Neural cell (in vitro differentiated cells): ENCODE results near the gene SIGLEC10. TPM values are rescaled to one million over a fixed set of nuclear protein-coding genes. Genes with fewer than 3 reads are reported as not detected.

Experiments used
- H2AFZ ChIP-seq: fragments of 200-600, 300-800 bp; sonication (generic), shearing (Covaris generic); 2 replicates; pipeline ENCODE4 v1.6.0; 2014; ENCODE audit warnings: low read depth, mild to moderate bottlenecking, antibody characterized with exemption, low read length, moderate library complexity
- H3F3A ChIP-seq: fragments of 200-600 bp; shearing (Covaris generic); 2 replicates; pipeline ENCODE4 v1.6.1; 2016; ENCODE audit warnings: mild to moderate bottlenecking, moderate library complexity, mixed read lengths, antibody characterized with exemption, low read length; ENCODE audit not compliant: insufficient read depth, poor library complexity, severe bottlenecking
- H3K27ac ChIP-seq: fragments of 200-600, 300-800 bp; sonication (generic), shearing (Covaris generic); 2 replicates; pipeline ENCODE4 v1.5.1; 2014; ENCODE audit warnings: mild to moderate bottlenecking, low read length, moderate library complexity
- H3K27me3 ChIP-seq: fragments of 300-800, 200-600 bp; sonication (generic), shearing (Covaris generic); 2 replicates; pipeline ENCODE4 v1.6.0; 2014; ENCODE audit warnings: mild to moderate bottlenecking, low read depth, low read length, moderate library complexity; ENCODE audit not compliant: insufficient read depth
- H3K36me3 ChIP-seq: fragments of 300-800, 200-600 bp; sonication (generic), shearing (Covaris generic); 2 replicates; pipeline ENCODE4 v1.5.1; 2014; ENCODE audit warnings: mild to moderate bottlenecking, antibody characterized with exemption, low read length, moderate library complexity; ENCODE audit not compliant: insufficient read depth
- H3K4me2 ChIP-seq: fragments of 300-800, 200-600 bp; sonication (generic), shearing (Covaris generic); 2 replicates; pipeline ENCODE4 v1.6.0; 2014; ENCODE audit warnings: mild to moderate bottlenecking, low read length
- H3K4me3 ChIP-seq: fragments of 300-800, 200-600 bp; sonication (generic), shearing (Covaris generic); 2 replicates; pipeline ENCODE4 v1.5.1; 2014; ENCODE audit warnings: mild to moderate bottlenecking, low read length, moderate library complexity
- H3K79me2 ChIP-seq: fragments of 200-600 bp; shearing (Covaris generic); replicated peaks from 2 replicates; pipeline ENCODE4 v1.6.0; 2014; ENCODE audit warnings: mild to moderate bottlenecking, low read length, moderate library complexity; ENCODE audit not compliant: insufficient read depth
- H3K9ac ChIP-seq: fragments of 300-800, 200-600 bp; sonication (generic), shearing (Covaris generic); 2 replicates; pipeline ENCODE4 v1.6.1; 2016; ENCODE audit warnings: mild to moderate bottlenecking, low read length, mixed read lengths
- H3K9me2 ChIP-seq: fragments of 200-600 bp; shearing (Covaris generic); 2 replicates; pipeline ENCODE4 v1.6.1; 2016; ENCODE audit warnings: mild to moderate bottlenecking, low read length, mixed read lengths; ENCODE audit not compliant: insufficient read depth
- H3K9me3 ChIP-seq: fragments of 200-600, 300-800 bp; sonication (generic), shearing (Covaris generic); 2 replicates; pipeline ENCODE4 v1.6.1; 2016; ENCODE audit warnings: mild to moderate bottlenecking, mixed run types, low read length, moderate library complexity, mixed read lengths
- H4K20me1 ChIP-seq: fragments of 200-600 bp; shearing (Covaris generic); 2 replicates; pipeline ENCODE4 v1.6.1; 2016; ENCODE audit warnings: mild to moderate bottlenecking, mixed run types; ENCODE audit not compliant: insufficient read depth
- CTCF ChIP-seq: fragments of 450-650 bp; IDR thresholded peaks from 2 replicates; pipeline ENCODE4 v1.5.1; 2014; ENCODE audit warnings: antibody characterized with exemption, mild to moderate bottlenecking, moderate library complexity; ENCODE audit not compliant: poor library complexity, severe bottlenecking
- EP300 ChIP-seq: fragments of 450-650 bp; conservative IDR thresholded peaks from 2 replicates; pipeline ENCODE4 v1.6.1; 2014; ENCODE audit warnings: antibody characterized with exemption, mild to moderate bottlenecking, moderate library complexity; ENCODE audit not compliant: poor library complexity, severe bottlenecking
- EZH2 ChIP-seq: fragments of 200-600, 300-800 bp; shearing (Covaris generic), sonication (generic); IDR thresholded peaks from 2 replicates; pipeline ENCODE4 v1.6.1; 2014; ENCODE audit warnings: antibody characterized with exemption, low read length, borderline replicate concordance, mild to moderate bottlenecking; ENCODE audit not compliant: insufficient read depth, poor library complexity, severe bottlenecking
- MXI1 ChIP-seq: fragments of 450-650 bp; conservative IDR thresholded peaks from 2 replicates; pipeline ENCODE4 v1.6.1; 2014; ENCODE audit warnings: antibody characterized with exemption, mild to moderate bottlenecking; ENCODE audit not compliant: poor library complexity, severe bottlenecking
- POLR2AphosphoS5 ChIP-seq: IDR thresholded peaks from 2 replicates; pipeline ENCODE4 v1.6.1; 2012
- RAD21 ChIP-seq: fragments of 450-650 bp; conservative IDR thresholded peaks from 2 replicates; pipeline ENCODE4 v1.6.1; 2014; ENCODE audit warnings: antibody characterized with exemption, mild to moderate bottlenecking, moderate library complexity
- REST ChIP-seq: IDR thresholded peaks from 2 replicates; pipeline ENCODE4 v1.6.1; 2012; ENCODE audit warnings: borderline replicate concordance
- SMC3 ChIP-seq: fragments of 450-650 bp; conservative IDR thresholded peaks from 2 replicates; pipeline ENCODE4 v1.6.1; 2014; ENCODE audit warnings: antibody characterized with exemption, mild to moderate bottlenecking, moderate library complexity; ENCODE audit not compliant: poor library complexity
- TAF1 ChIP-seq: IDR thresholded peaks from 2 replicates; pipeline ENCODE4 v1.6.1; 2012; ENCODE audit warnings: low read depth
- polyA plus RNA-seq: library from polyadenylated mRNA; depleted of rRNA; stranded (reverse); fragments of >200 nt; gene quantifications from 2 replicates; pipeline ENCODE4 v1.2.3, GENCODE V29; 2014

SIGLEC10 gene
- polyA plus RNA-seq, 1 donor from 2014 or later, result not detected

DNA sequence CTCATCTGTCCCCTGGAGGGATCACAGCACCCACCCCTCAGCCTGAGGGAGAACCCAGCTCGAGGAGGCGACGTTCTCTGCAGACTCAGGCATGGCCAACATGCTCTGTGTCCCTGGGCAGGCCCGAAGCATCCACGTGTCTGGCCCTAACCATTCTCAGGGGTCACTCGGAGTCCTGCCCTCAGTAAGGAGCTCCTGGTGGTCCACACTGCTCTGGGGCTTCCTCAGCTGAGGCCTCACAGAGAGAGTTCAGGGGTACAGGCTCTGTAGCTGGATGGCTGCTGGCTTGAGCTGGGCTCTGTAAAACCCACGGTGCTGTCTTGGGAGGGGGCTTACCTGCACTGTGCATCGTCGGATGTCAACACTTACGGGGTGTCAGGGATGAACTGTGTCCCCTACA, 45.2 kb upstream of the SIGLEC10 start:
- no peak overlapping the region for H3K4me2 ChIP-seq
- H3F3A ChIP-seq, result no peaks in the 10 kb centered on the region
- H3K36me3 ChIP-seq, result no peaks in the 10 kb centered on the region
- no peaks in the 10 kb centered on the region for H3K9me3 ChIP-seq
- H3K4me3 ChIP-seq, result no peak overlapping the region
- H2AFZ ChIP-seq, result no peak overlapping the region
- no peak for TF ChIP-seq MXI1
- no peak for TF ChIP-seq SMC3
- no peaks in the 10 kb centered on the region for H3K9me2 ChIP-seq
- H3K27me3 ChIP-seq, result no peaks in the 10 kb centered on the region
- H4K20me1 ChIP-seq, result no peaks in the 10 kb centered on the region
- no peaks in the 10 kb centered on the region for H3K79me2 ChIP-seq
- H3K9ac ChIP-seq, result no peak overlapping the region
- H3K27ac ChIP-seq, result no peak overlapping the region

DNA sequence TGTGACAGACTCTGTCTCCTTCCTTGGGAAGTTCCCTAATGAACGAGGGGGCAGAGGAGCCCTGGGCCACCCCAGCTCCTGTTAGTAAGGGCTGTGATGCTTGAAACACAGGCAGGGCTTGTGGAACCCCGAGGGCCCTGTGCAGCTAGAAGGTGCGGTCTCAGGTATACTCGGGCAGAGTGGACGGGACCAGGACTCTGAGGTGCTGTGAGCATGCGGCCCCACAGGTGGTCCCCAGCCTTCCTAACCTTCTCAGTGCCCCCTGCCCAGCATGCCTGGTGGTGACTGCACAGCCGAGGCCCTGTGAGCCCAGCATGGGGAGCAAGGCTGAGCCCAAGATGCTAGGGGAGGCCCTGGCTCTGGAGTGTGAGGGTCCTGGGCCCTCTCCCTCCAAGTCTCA, 44.8 kb upstream of the SIGLEC10 start:
- Histone ChIP-seq H3K27me3 (no peaks in the 10 kb centered on the region), H3K4me3 (no peak overlapping the region), H3K9me3 (no peaks in the 10 kb centered on the region), H3K36me3 (no peaks in the 10 kb centered on the region), H3K27ac (no peak overlapping the region), H3F3A (no peaks in the 10 kb centered on the region), H3K9me2 (no peaks in the 10 kb centered on the region), H3K79me2 (no peaks in the 10 kb centered on the region), H4K20me1 (no peaks in the 10 kb centered on the region), H3K9ac (no peak overlapping the region), H2AFZ (no peak overlapping the region), H3K4me2 (no peak overlapping the region)
- no peak for TF ChIP-seq MXI1
- TF ChIP-seq EZH2, result no peak
- TF ChIP-seq CTCF, result no peak
- TF ChIP-seq RAD21, result no peak
- TF ChIP-seq SMC3, result no peak
- TF ChIP-seq TAF1, result no peak
- no peak for TF ChIP-seq POLR2AphosphoS5
- no peak for TF ChIP-seq REST
- no peak for TF ChIP-seq EP300

GRCh38 chr19:51461723-51462161, 44.3 kb upstream of the SIGLEC10 start:
- Histone ChIP-seq H3F3A (no peaks in the 10 kb centered on the region), H3K27ac (no peak overlapping the region), H3K9me3 (no peaks in the 10 kb centered on the region), H3K36me3 (no peaks in the 10 kb centered on the region), H3K4me2 (no peak overlapping the region), H4K20me1 (no peaks in the 10 kb centered on the region), H3K79me2 (no peaks in the 10 kb centered on the region), H3K9me2 (no peaks in the 10 kb centered on the region), H3K9ac (no peak overlapping the region), H2AFZ (no peak overlapping the region), H3K27me3 (no peaks in the 10 kb centered on the region), H3K4me3 (no peak overlapping the region)
- TF ChIP-seq RAD21 (no peak), EP300 (no peak), REST (no peak), CTCF (no peak), MXI1 (no peak), TAF1 (no peak), POLR2AphosphoS5 (no peak), SMC3 (no peak), EZH2 (no peak)
